Fibroblast of upper back skin (primary cell): Measurements from ENCODE around the gene SEMA3A.

Source experiments
- DNase-seq: peaks from one replicate; pipeline ENCODE4 v3.0.0-alpha.2; 2013

SEMA3A gene

GRCh38 chr7:84195295-84196060 is 889 bp upstream of the SEMA3A start:
- no peak for DNase-seq

GRCh38 chr7:84193747-84194146 is 842 bp downstream of the SEMA3A start:
- no peak for DNase-seq

- DNase-seq = no peak
Observed at GRCh38 chr7:84191842-84192241, 2.7 kb downstream of the SEMA3A start.

GRCh38 chr7:84191261-84191660 is 3.3 kb downstream of the SEMA3A start:
- no peak for DNase-seq

GRCh38 chr7:84190016-84190705 is 4.4 kb downstream of the SEMA3A start:
- no peak for DNase-seq

GRCh38 chr7:84188786-84189405 is 5.7 kb downstream of the SEMA3A start:
- no peak for DNase-seq

GRCh38 chr7:84187813-84188510 is 6.6 kb downstream of the SEMA3A start:
- DNase-seq = peak; percentile 48

GRCh38 chr7:84187087-84187805 is 7.3 kb downstream of the SEMA3A start:
- DNase-seq = no peak

- DNase-seq = no peak
Observed at GRCh38 chr7:84183741-84184140, 10.8 kb downstream of the SEMA3A start.

- DNase-seq = no peak
Observed at GRCh38 chr7:84182301-84182700, 12.3 kb downstream of the SEMA3A start.

- peak; percentile 80 for DNase-seq
Observed at GRCh38 chr7:84181628-84182027, 13.0 kb downstream of the SEMA3A start.

GRCh38 chr7:84177758-84178412 is 16.7 kb downstream of the SEMA3A start:
- DNase-seq = no peak

GRCh38 chr7:84176716-84177115 is 17.9 kb downstream of the SEMA3A start:
- no peak for DNase-seq

- DNase-seq = no peak
Observed at GRCh38 chr7:84175461-84175860, 19.1 kb downstream of the SEMA3A start.

- DNase-seq = no peak
Observed at GRCh38 chr7:84170646-84171045, 23.9 kb downstream of the SEMA3A start.

- no peak for DNase-seq
Observed at GRCh38 chr7:84162584-84162983, 32.0 kb downstream of the SEMA3A start.

- DNase-seq = no peak
Observed at GRCh38 chr7:84162125-84162524, 32.5 kb downstream of the SEMA3A start.

- peak; percentile 22 for DNase-seq
Observed at GRCh38 chr7:84161398-84161797, 33.2 kb downstream of the SEMA3A start.

GRCh38 chr7:84159435-84159834 is 35.2 kb downstream of the SEMA3A start:
- DNase-seq = no peak

GRCh38 chr7:84157171-84157570 is 37.4 kb downstream of the SEMA3A start:
- DNase-seq = no peak

- DNase-seq = no peak
Observed at GRCh38 chr7:84154991-84155781, 39.4 kb downstream of the SEMA3A start.
